ENCODE measurements around the gene SEC14L2. TPM values are rescaled to one million over a fixed set of nuclear protein-coding genes. Genes with fewer than 3 reads are reported as not detected.

SEC14L2 gene
- total and polyA plus RNA-seq, 12 donors, result 0.78 to 7.7 (median 4.2) TPM

GRCh38 chr22:30414525-30415047 lies 17.8 kb downstream of the SEC14L2 start:
- intact Hi-C loops (cut with DNase I), result no loop called here
- peaks cover 0 to 35% of the 10 kb centered on the region in 2 donors for H3K36me3 ChIP-seq (replicated peaks in 1 of 2)
- TF ChIP-seq CTCF (IDR thresholded peaks at IDR 0.05), result no peak
- no peak for TF ChIP-seq POLR2A (IDR thresholded peaks at IDR 0.05)
- no peak overlapping the region for H3K27ac ChIP-seq
- WGBS, 4 donors, result 92 to 94% (median 93%) methylated on average over 4 of the region's 4 CpGs
- no peaks in the 10 kb centered on the region for H3K9me3 ChIP-seq (replicated peaks in 1 of 3)
- no peak for DNase-seq
- H3K4me1 ChIP-seq (replicated peaks in 1 of 2), result no peaks in the 10 kb centered on the region
- H3K27me3 ChIP-seq, result no peaks in the 10 kb centered on the region
- no peak overlapping the region for H3K4me3 ChIP-seq

GRCh38 chr22:30416403-30416802 lies 19.6 kb downstream of the SEC14L2 start:
- DNase-seq, result no peak
- TF ChIP-seq CTCF (IDR thresholded peaks at IDR 0.05), result no peak
- no peak for TF ChIP-seq POLR2A (IDR thresholded peaks at IDR 0.05)
- Histone ChIP-seq H3K27ac (no peak overlapping the region), H3K4me3 (no peak overlapping the region), H3K9me3 (replicated peaks in 1 of 3) (no peaks in the 10 kb centered on the region), H3K4me1 (replicated peaks in 1 of 2) (peaks cover 0 to 3% of the 10 kb centered on the region in 2 donors), H3K36me3 (replicated peaks in 1 of 2) (peaks cover 0 to 42% of the 10 kb centered on the region in 2 donors), H3K27me3 (no peaks in the 10 kb centered on the region)
- intact Hi-C loops (cut with DNase I), result no loop called here
- WGBS, 4 donors, result 77 to 93% (median 84%) methylated on average over 2 of the region's 2 CpGs

GRCh38 chr22:30416837-30417236 lies 20.0 kb downstream of the SEC14L2 start:
- 77 to 94% (median 85%) methylated on average over 1 of the region's 1 CpG for WGBS, 4 donors
- no peak overlapping the region for H3K27ac ChIP-seq
- H3K27me3 ChIP-seq, result no peaks in the 10 kb centered on the region
- TF ChIP-seq POLR2A (IDR thresholded peaks at IDR 0.05), result no peak
- TF ChIP-seq CTCF (IDR thresholded peaks at IDR 0.05), result no peak
- H3K4me3 ChIP-seq, result no peak overlapping the region
- peaks cover 0 to 8% of the 10 kb centered on the region in 2 donors for H3K4me1 ChIP-seq (replicated peaks in 1 of 2)
- intact Hi-C loops (cut with DNase I), result no loop called here
- no peaks in the 10 kb centered on the region for H3K9me3 ChIP-seq (replicated peaks in 1 of 3)
- peaks cover 0 to 42% of the 10 kb centered on the region in 2 donors for H3K36me3 ChIP-seq (replicated peaks in 1 of 2)
- no peak for DNase-seq

- Histone ChIP-seq H3K36me3 (replicated peaks in 1 of 2) (peaks cover 0 to 42% of the 10 kb centered on the region in 2 donors), H3K4me3 (no peak overlapping the region), H3K9me3 (replicated peaks in 1 of 3) (no peaks in the 10 kb centered on the region), H3K4me1 (replicated peaks in 1 of 2) (peaks cover 19 to 31% of the 10 kb centered on the region in 2 donors), H3K27me3 (no peaks in the 10 kb centered on the region), H3K27ac (no peak overlapping the region)
- TF ChIP-seq CTCF (IDR thresholded peaks at IDR 0.05) (no peak), POLR2A (IDR thresholded peaks at IDR 0.05) (no peak)
- intact Hi-C loops (cut with DNase I), result no loop called here
- DNase-seq, result no peak
- WGBS, 4 donors, result 82 to 88% (median 85%) methylated on average over 6 of the region's 6 CpGs
Observed at GRCh38 chr22:30420347-30421125, 23.7 kb downstream of the SEC14L2 start.

Data from adrenal gland (tissue), 12 donors.